ENCODE results near the gene XPO4. TPM values are rescaled to one million over a fixed set of nuclear protein-coding genes. Genes with fewer than 3 reads are reported as not detected.

XPO4 gene
- total RNA-seq, 1 experiment from 2014 or later = 34.9 TPM

GRCh38 chr13:20773194-20774080, 129.1 kb downstream of the XPO4 start, which contains the start of gene EEF1AKMT1 (continued):
- TF ChIP-seq PRDM15 (CRISPR knock-in tag; IDR thresholded peaks at IDR 0.05) = peak; percentile 37; the same call in 1 of the 2 replicates
- no peak for TF ChIP-seq KAT7 (CRISPR knock-in tag; IDR thresholded peaks at IDR 0.05; ENCODE audit: borderline replicate concordance)
- no peak for TF ChIP-seq NFATC4 (CRISPR knock-in tag; IDR thresholded peaks at IDR 0.05)
- peak; percentile 60; the same call in 1 of the 2 replicates for TF ChIP-seq TEAD1 (CRISPR knock-in tag; IDR thresholded peaks at IDR 0.05)
- peak; percentile 47; the same call in 1 of the 2 replicates for TF ChIP-seq HMGXB4 (CRISPR knock-in tag; IDR thresholded peaks at IDR 0.05)
- TF ChIP-seq ATF3 (CRISPR knock-in tag; conservative IDR thresholded peaks at IDR 0.05) = no peak
- no peak for TF ChIP-seq ZNF219 (CRISPR knock-in tag; IDR thresholded peaks at IDR 0.05; ENCODE audit: borderline replicate concordance)
- TF ChIP-seq ZNF317 (CRISPR knock-in tag; IDR thresholded peaks at IDR 0.05; ENCODE audit: borderline replicate concordance, low read depth) = no peak
- TF ChIP-seq ESRRA (CRISPR knock-in tag; IDR thresholded peaks at IDR 0.05; ENCODE audit: borderline replicate concordance) = no peak
- no peak for TF ChIP-seq ZSCAN18 (CRISPR knock-in tag; IDR thresholded peaks at IDR 0.05)
- TF ChIP-seq FOXK1 (CRISPR knock-in tag; IDR thresholded peaks at IDR 0.05) = peak; percentile 43
- no peak for TF ChIP-seq IRF2 (CRISPR knock-in tag; IDR thresholded peaks at IDR 0.05; ENCODE audit: borderline replicate concordance, low read depth)
- 0 out of 2 replicates have a peak, but pooled peaks have one; percentile 74 for TF ChIP-seq E2F1 (CRISPR knock-in tag; IDR thresholded peaks at IDR 0.05)
- no peak for TF ChIP-seq E2F4 (CRISPR knock-in tag; IDR thresholded peaks at IDR 0.05; ENCODE audit: borderline replicate concordance, low read depth)
- TF ChIP-seq ZNF232 (CRISPR knock-in tag; IDR thresholded peaks at IDR 0.05) = no peak
- TF ChIP-seq NFE2L1 (CRISPR knock-in tag; IDR thresholded peaks at IDR 0.05) = peak; percentile 64; the same call in 1 of the 2 replicates
- no peak for TF ChIP-seq EMX1 (CRISPR knock-in tag; IDR thresholded peaks at IDR 0.05)
- peak; percentile 76 for TF ChIP-seq ETV6 (CRISPR knock-in tag; IDR thresholded peaks at IDR 0.05)
- peak; percentile 67; the same call in 1 of the 2 replicates for TF ChIP-seq FOXP1 (CRISPR knock-in tag; IDR thresholded peaks at IDR 0.05; ENCODE audit: borderline replicate concordance)
- TF ChIP-seq CBFB (CRISPR knock-in tag; IDR thresholded peaks at IDR 0.05; ENCODE audit: low read depth) = no peak
- TF ChIP-seq JUN (CRISPR knock-in tag; IDR thresholded peaks at IDR 0.05) = peak; percentile 80; the same call in 1 of the 2 replicates
- TF ChIP-seq ZNF396 (CRISPR knock-in tag; IDR thresholded peaks at IDR 0.05; ENCODE audit: borderline replicate concordance) = no peak
- peak; percentile 68 for TF ChIP-seq ZNF423 (CRISPR knock-in tag; IDR thresholded peaks at IDR 0.05)
- peak; percentile 95 for TF ChIP-seq MAX (CRISPR knock-in tag; IDR thresholded peaks at IDR 0.05)
- TF ChIP-seq ZNF263 (CRISPR knock-in tag; IDR thresholded peaks at IDR 0.05; ENCODE audit: low read depth) = no peak

All from WTC11 (cell line).